H1 (cell line): Measurements from ENCODE around the gene HEXIM1. TPM values are rescaled to one million over a fixed set of nuclear protein-coding genes. Genes with fewer than 3 reads are reported as not detected.

Experiments
- CTCF ChIA-PET: fragments of 300-600 bp; sonication (Branson Sonifier 250); formaldehyde crosslinking; loops from one replicate; lab custom pipeline; 2021; ENCODE audit not compliant: partially characterized antibody; lab: Charles Lee
- POLR2A ChIA-PET: fragments of 300-600 bp; sonication (Branson Sonifier 250); formaldehyde crosslinking; loops from one replicate; lab custom pipeline; 2021; ENCODE audit warnings: inconsistent platforms; ENCODE audit not compliant: partially characterized antibody; lab: Charles Lee
- DNase-seq, 2 experiments: peaks; one replicate each; pipeline versions ENCODE4 v3.0.0 to v3.0.0-alpha.2; 2010 to 2022; ENCODE audit warnings: low spot score in 2 of 2, low read depth in 1 of 2, mixed read lengths in 1 of 2
- FAIRE-seq: peaks from 2 replicates; lab custom pipeline; 2011; peaks lifted over from hg19 to GRCh38; lab: Jason Lieb, UNC
- H2AFZ ChIP-seq: 2 replicates; pipeline ENCODE4 v1.8.1; 2012; ENCODE audit warnings: low read length, inconsistent platforms
- H2AK5ac ChIP-seq: 2 replicates; pipeline ENCODE4 v1.6.1; 2013; ENCODE audit warnings: low read depth, low read length
- H2BK120ac ChIP-seq: replicated peaks from 2 replicates; pipeline ENCODE3; 2013; ENCODE audit warnings: low read depth, low read length, inconsistent platforms
- H2BK12ac ChIP-seq: 2 replicates; pipeline ENCODE4 v1.6.1; 2013; ENCODE audit warnings: low read depth, low read length
- H2BK15ac ChIP-seq: 2 replicates; pipeline ENCODE4 v1.6.1; 2013; ENCODE audit warnings: low read length
- H2BK20ac ChIP-seq: 2 replicates; pipeline ENCODE4 v1.6.1; 2013; ENCODE audit warnings: low read length
- H2BK5ac ChIP-seq: 2 replicates; pipeline ENCODE4 v1.6.1; 2013; ENCODE audit warnings: low read depth, low read length
- H3K14ac ChIP-seq: 2 replicates; pipeline ENCODE4 v1.6.1; 2013; ENCODE audit warnings: inconsistent platforms; ENCODE audit not compliant: insufficient read length
- H3K18ac ChIP-seq: 2 replicates; pipeline ENCODE4 v1.6.1; 2013; ENCODE audit warnings: low read length; ENCODE audit errors: extremely low read depth
- H3K23ac ChIP-seq: 2 replicates; pipeline ENCODE4 v1.6.1; 2013; ENCODE audit warnings: inconsistent platforms; ENCODE audit not compliant: insufficient read length
- H3K23me2 ChIP-seq: 2 replicates; pipeline ENCODE4 v1.6.1; 2013; ENCODE audit warnings: low read depth, low read length
- H3K27ac ChIP-seq: 2 replicates; pipeline ENCODE4 v1.6.1; 2011; ENCODE audit warnings: low read depth, low read length, inconsistent platforms
- H3K27me3 ChIP-seq, 4 experiments: replicated peaks in 1 of 4; 1 replicate in 1 of 4; 2 replicates in 3 of 4; pipeline versions ENCODE4 v1.6.1 to v1.8.1; 2011 to 2013; ENCODE audit warnings: low read length in 3 of 4, mild to moderate bottlenecking in 3 of 4, inconsistent platforms in 2 of 4, mixed read lengths in 2 of 4, moderate library complexity in 1 of 4; ENCODE audit not compliant: control insufficient read depth in 3 of 4, insufficient read depth in 3 of 4; ENCODE audit errors: extremely low read depth in 1 of 4
- H3K36me3 ChIP-seq, 4 experiments: 2 replicates each; pipeline versions ENCODE4 v1.6.1 to v1.8.1; 2011 to 2013; ENCODE audit warnings: mild to moderate bottlenecking in 4 of 4, low read length in 3 of 4, moderate library complexity in 2 of 4, control low read depth in 1 of 4, inconsistent platforms in 1 of 4; ENCODE audit not compliant: insufficient read depth in 4 of 4, control insufficient read depth in 2 of 4
- H3K4ac ChIP-seq: replicated peaks from 2 replicates; pipeline ENCODE3; 2013; ENCODE audit warnings: low read length, low read depth, mixed read lengths, inconsistent platforms; ENCODE audit not compliant: insufficient read length
- H3K4me1 ChIP-seq, 4 experiments: replicated peaks in 1 of 4; 1 replicate in 1 of 4; 2 replicates in 3 of 4; pipeline versions ENCODE4 v1.6.1 to v1.8.1; 2011 to 2013; ENCODE audit warnings: low read length in 3 of 4, inconsistent platforms in 2 of 4, mixed read lengths in 1 of 4; ENCODE audit not compliant: insufficient read depth in 4 of 4, control insufficient read depth in 3 of 4
- H3K4me2 ChIP-seq, 2 experiments: 2 replicates each; pipeline versions ENCODE4 v1.6.1 to v1.8.1; 2011 to 2013; ENCODE audit warnings: low read depth in 2 of 2, low read length in 2 of 2, control low read depth in 1 of 2, inconsistent platforms in 1 of 2, mild to moderate bottlenecking in 1 of 2; ENCODE audit not compliant: insufficient read depth in 1 of 2
- H3K4me3 ChIP-seq, 4 experiments: fragments of 200-600, 300-600 bp in 1 of 4; sonication (generic), shearing (Covaris generic), sonication (Bioruptor Twin) in 1 of 4; 2 replicates each; pipeline versions ENCODE4 v1.5.1 to v1.8.1; 2011 to 2016; ENCODE audit warnings: low read length in 4 of 4, low read depth in 3 of 4, control low read depth in 2 of 4, inconsistent platforms in 2 of 4, mild to moderate bottlenecking in 2 of 4, mixed read lengths in 1 of 4, moderate library complexity in 1 of 4; ENCODE audit not compliant: insufficient read depth in 2 of 4; ENCODE audit errors: extremely low read depth in 1 of 4
- H3K56ac ChIP-seq: replicated peaks from 2 replicates; pipeline ENCODE3; 2013; ENCODE audit warnings: low read depth, mild to moderate bottlenecking, mixed read lengths, low read length, inconsistent platforms; ENCODE audit not compliant: insufficient read length
- H3K79me1 ChIP-seq: 2 replicates; pipeline ENCODE4 v1.6.1; 2013; ENCODE audit warnings: low read depth, low read length, control low read depth
- H3K79me2 ChIP-seq, 2 experiments: 2 replicates each; pipeline versions ENCODE4 v1.6.1 to v1.8.1; 2012 to 2013; ENCODE audit warnings: low read length in 2 of 2, mild to moderate bottlenecking in 2 of 2, inconsistent platforms in 1 of 2; ENCODE audit not compliant: insufficient read depth in 2 of 2, control insufficient read depth in 1 of 2
- H3K9ac ChIP-seq, 4 experiments: replicated peaks in 1 of 4; 1 replicate in 1 of 4; 2 replicates in 3 of 4; pipeline versions ENCODE4 v1.6.1 to v1.8.1; 2011 to 2013; ENCODE audit warnings: low read depth in 3 of 4, low read length in 3 of 4, control low read depth in 2 of 4, mild to moderate bottlenecking in 2 of 4, moderate library complexity in 2 of 4, inconsistent platforms in 1 of 4; ENCODE audit errors: extremely low read depth in 1 of 4
- H3K9me3 ChIP-seq, 2 experiments: 2 replicates each; pipeline versions ENCODE4 v1.6.1 to v1.8.1; 2012 to 2013; ENCODE audit warnings: mild to moderate bottlenecking in 2 of 2, moderate library complexity in 2 of 2, control low read depth in 1 of 2, inconsistent platforms in 1 of 2, low read depth in 1 of 2, low read length in 1 of 2, mixed read lengths in 1 of 2; ENCODE audit not compliant: insufficient read depth in 2 of 2
- H4K20me1 ChIP-seq, 2 experiments: replicated peaks in 1 of 2; 2 replicates each; pipeline versions ENCODE3 to v1.8.1; 2011 to 2013; ENCODE audit warnings: inconsistent platforms in 2 of 2, low read length in 2 of 2, mild to moderate bottlenecking in 1 of 2; ENCODE audit not compliant: insufficient read depth in 2 of 2, control insufficient read depth in 1 of 2
- H4K5ac ChIP-seq: 2 replicates; pipeline ENCODE4 v1.6.1; 2013; ENCODE audit warnings: low read length, low read depth, mixed read lengths, inconsistent platforms; ENCODE audit not compliant: insufficient read length
- H4K8ac ChIP-seq: 2 replicates; pipeline ENCODE4 v1.8.0; 2013; ENCODE audit warnings: mild to moderate bottlenecking, moderate library complexity, low read length, inconsistent platforms; ENCODE audit not compliant: insufficient read depth; ENCODE audit errors: extremely low read depth
- H4K91ac ChIP-seq: replicated peaks from 2 replicates; pipeline ENCODE3; 2013; ENCODE audit warnings: low read length, mixed read lengths, inconsistent platforms; ENCODE audit not compliant: insufficient read length
- ASH2L ChIP-seq: fragments of 200-600, 300-600 bp; sonication (generic); IDR thresholded peaks from one replicate; pipeline ENCODE4 v1.7.1; 2017; ENCODE audit warnings: low read length
- CHD1 ChIP-seq: IDR thresholded peaks from 2 replicates; pipeline ENCODE4 v1.6.1; 2012; ENCODE audit warnings: low read depth, low read length, improper control_type of control experiment
- HDAC2 ChIP-seq, 2 experiments: fragments of 300-600 bp in 1 of 2; sonication (generic) in 1 of 2; IDR thresholded peaks; 2 replicates each; pipeline ENCODE4 v1.6.1; 2011 to 2012; ENCODE audit warnings: low read depth in 2 of 2, low read length in 2 of 2, mild to moderate bottlenecking in 2 of 2, moderate library complexity in 2 of 2, borderline replicate concordance in 1 of 2, inconsistent platforms in 1 of 2
- KDM5A ChIP-seq: fragments of 200-600 bp; IDR thresholded peaks from 2 replicates; pipeline ENCODE4 v1.7.1; 2012; ENCODE audit warnings: mild to moderate bottlenecking, low read length, inconsistent platforms, mixed read lengths
- POLR2A ChIP-seq, 2 experiments: IDR thresholded peaks; 1 replicate in 1 of 2; 2 replicates in 1 of 2; pipeline ENCODE4 v1.6.1; 2011; ENCODE audit warnings: low read depth in 2 of 2, low read length in 2 of 2, mild to moderate bottlenecking in 2 of 2; ENCODE audit errors: control extremely low read depth in 1 of 2
- TBP ChIP-seq: IDR thresholded peaks from 2 replicates; pipeline ENCODE4 v1.6.1; 2011; ENCODE audit warnings: low read depth, low read length, improper control_type of control experiment
- USF2 ChIP-seq: IDR thresholded peaks from 2 replicates; pipeline ENCODE4 v1.6.1; 2011; ENCODE audit warnings: low read length, improper control_type of control experiment
- WGBS, 2 experiments: shearing (Covaris generic) in 1 of 2; methylation state at CpG; one replicate each; pipeline versions ENCODE4 v1.1.6 to v1.1.7; 2013 to 2015; ENCODE audit warnings: low lambda C conversion rate in 2 of 2, mixed read lengths in 2 of 2, inconsistent platforms in 1 of 2, low coverage in 1 of 2, missing lambda C conversion rate in 1 of 2; ENCODE audit not compliant: insufficient replicate concordance in 2 of 2, insufficient coverage in 1 of 2, insufficient read length in 1 of 2; ENCODE audit errors: extremely low coverage in 1 of 2, missing lambda C conversion rate in 1 of 2; 5-methylcytosine and 5-hydroxymethylcytosine counted together
- polyA plus RNA-seq, 7 experiments: library from polyadenylated mRNA; depleted of rRNA in 3 of 7; stranded (reverse) in 5 of 7; unstranded in 2 of 7; fragments of >200 nt in 5 of 7; fragments of 200-250 nt in 2 of 7; gene quantifications; 1 replicate in 5 of 7; 2 replicates in 1 of 7; 4 replicates in 1 of 7; pipeline versions ENCODE4 v1.2.1 to v1.2.3, GENCODE V29; 2011 to 2013; ENCODE audit warnings: missing spikeins in 2 of 7, mixed read lengths in 2 of 7
- total RNA-seq: library from RNA; stranded (reverse); fragmentation: NEBNext Ultra II Directional; extraction: Animal tissue kit (Norgen Biotek cat#: 25700); gene quantifications from 2 replicates; pipeline ENCODE4 v1.2.1, GENCODE V29; 2021

The HEXIM1 gene
- total and polyA plus RNA-seq, 2 of the 8 experiments (the other 6 are each of a cell fraction or from before 2014, with no cell fraction given), result 9.1 to 38.3 TPM

GRCh38 chr17:45110676-45111611 lies 37.3 kb upstream of the HEXIM1 start:
- DNase-seq, result no peak

More at GRCh38 chr17:45110676-45111611, 37.3 kb upstream of the HEXIM1 start:
- Histone ChIP-seq H4K5ac (no peak overlapping the region), H4K20me1 (peaks cover 4 to 6% of the 10 kb centered on the region in 2 experiments), H3K4me1 (peaks cover 0 to 9% (median 4%) of the 10 kb centered on the region in 4 experiments; a peak in 3 of 7 replicates), H3K79me2 (no peaks in the 10 kb centered on the region), H3K4ac (no peak overlapping the region), H3K9me3 (no peaks in the 10 kb centered on the region), H4K8ac (no peak overlapping the region), H2BK15ac (no peak overlapping the region), H4K91ac (no peak overlapping the region), H3K79me1 (no peaks in the 10 kb centered on the region; the same call in 1 of the 2 replicates), H3K23me2 (no peaks in the 10 kb centered on the region), H2BK5ac (no peak overlapping the region), H2BK12ac (no peak overlapping the region), H3K36me3 (peaks cover 16 to 28% (median 20%) of the 10 kb centered on the region in 4 experiments), H2BK20ac (no peak overlapping the region), H3K18ac (no peak overlapping the region), H2AK5ac (no peak overlapping the region; the same call in 1 of the 2 replicates), H3K27me3 (no peaks in the 10 kb centered on the region), H3K4me2 (no peak overlapping the region), H3K9ac (no peak overlapping the region), H2BK120ac (no peak overlapping the region), H3K4me3 (no peak overlapping the region), H3K56ac (no peak overlapping the region), H2AFZ (no peak overlapping the region), H3K14ac (no peak overlapping the region), H3K27ac (no peak overlapping the region), H3K23ac (no peak overlapping the region)
- 91% methylated on average over 16 of the region's 16 CpGs; no CpG with 5 or more reads in 1 of the 2 experiments for WGBS, 2 experiments
- ChIA-PET POLR2A (interaction anchor here (0.6 to 1.4 kb wide), 7 partner anchors 8 to 369 kb away, joined by 3 to 7 read pairs (median 4); partner anchors contain the start of genes HEXIM1 and NMT1), CTCF (interaction anchor here (1.2 to 2.4 kb wide), 5 partner anchors 9 to 15 kb away, joined by 3 to 25 read pairs (median 5); no protein-coding TSS in a partner anchor)
- FAIRE-seq, result no peak
- no peak for TF ChIP-seq KDM5A
- no peak for TF ChIP-seq POLR2A (IDR thresholded peaks at IDR 0.05; ENCODE audit: control extremely low read depth in 1 of 2, low read depth in 2 of 2, low read length in 2 of 2)
- TF ChIP-seq HDAC2 (IDR thresholded peaks at IDR 0.05; ENCODE audit: borderline replicate concordance in 1 of 2, low read depth in 2 of 2, low read length in 2 of 2), result no peak
- TF ChIP-seq TBP, result no peak
- TF ChIP-seq ASH2L, result no peak
- TF ChIP-seq CHD1, result no peak
- TF ChIP-seq USF2, result no peak
